CMK (cell line): ENCODE results near the gene CBLB.

Experiments used
- DNase-seq: peaks from one replicate; pipeline ENCODE4 v3.0.0-alpha.2; 2010; ENCODE audit warnings: low read depth

Gene CBLB

GRCh38 chr3:105868742-105869530, at the start of gene CBLB:
Gene CBLB (minus strand): TSS chr3:105869012. CDS start chr3:105867577, 1,435 bp downstream.
- peak; percentile 43 for DNase-seq

GRCh38 chr3:105916767-105917166, 48.0 kb upstream of the CBLB start:
- no peak for DNase-seq

- DNase-seq: no peak
Observed at GRCh38 chr3:105915524-105915923, 46.7 kb upstream of the CBLB start.

- no peak for DNase-seq
Observed at GRCh38 chr3:105913616-105914015, 44.8 kb upstream of the CBLB start.

GRCh38 chr3:105912891-105913290, 44.1 kb upstream of the CBLB start:
- DNase-seq: no peak

GRCh38 chr3:105911496-105911895, 42.7 kb upstream of the CBLB start:
- no peak for DNase-seq

- DNase-seq: no peak
Observed at GRCh38 chr3:105907777-105908176, 39.0 kb upstream of the CBLB start.

- no peak for DNase-seq
Observed at GRCh38 chr3:105906836-105907235, 38.0 kb upstream of the CBLB start.

- DNase-seq: no peak
Observed at GRCh38 chr3:105906345-105906744, 37.5 kb upstream of the CBLB start.

- no peak for DNase-seq
Observed at GRCh38 chr3:105905328-105905727, 36.5 kb upstream of the CBLB start.

- no peak for DNase-seq
Observed at GRCh38 chr3:105904678-105905284, 36.0 kb upstream of the CBLB start.

GRCh38 chr3:105904251-105904650, 35.4 kb upstream of the CBLB start:
- no peak for DNase-seq

GRCh38 chr3:105899516-105899915, 30.7 kb upstream of the CBLB start:
- DNase-seq: no peak

GRCh38 chr3:105891101-105891500, 22.3 kb upstream of the CBLB start:
- no peak for DNase-seq

GRCh38 chr3:105888621-105889579, 20.1 kb upstream of the CBLB start:
- no peak for DNase-seq

GRCh38 chr3:105885256-105885655, 16.4 kb upstream of the CBLB start:
- no peak for DNase-seq

- no peak for DNase-seq
Observed at GRCh38 chr3:105883798-105884377, 15.1 kb upstream of the CBLB start.

GRCh38 chr3:105880681-105881290, 12.0 kb upstream of the CBLB start:
- no peak for DNase-seq

GRCh38 chr3:105878061-105878460, 9.2 kb upstream of the CBLB start:
- no peak for DNase-seq

- DNase-seq: no peak
Observed at GRCh38 chr3:105877336-105877910, 8.6 kb upstream of the CBLB start.

- no peak for DNase-seq
Observed at GRCh38 chr3:105876780-105877327, 8.0 kb upstream of the CBLB start.
